Liver (tissue), 9 donors: ENCODE data around the gene STRIP2. TPM values are rescaled to one million over a fixed set of nuclear protein-coding genes. Genes with fewer than 3 reads are reported as not detected.

Experiments
- DNase-seq: peaks from one replicate; pipeline ENCODE4 v3.0.0-alpha.2; 2017; ENCODE audit warnings: low spot score
- H3K27ac ChIP-seq, 2 donors: one replicate each; pipeline ENCODE4 v1.7.0; 2013; ENCODE audit warnings: inconsistent platforms in 2 of 2, low read length in 2 of 2, control low read depth in 1 of 2, low read depth in 1 of 2, mild to moderate bottlenecking in 1 of 2
- H3K27me3 ChIP-seq, 4 donors: one replicate each; pipeline versions ENCODE4 v1.6.1 to v1.7.0; 2013; ENCODE audit warnings: low read length in 3 of 4, inconsistent platforms in 1 of 4, mild to moderate bottlenecking in 1 of 4, moderate library complexity in 1 of 4; ENCODE audit not compliant: control insufficient read depth in 4 of 4, insufficient read depth in 4 of 4
- H3K36me3 ChIP-seq, 4 donors: one replicate each; pipeline versions ENCODE4 v1.6.1 to v1.7.0; 2013; ENCODE audit warnings: low read length in 3 of 4, mild to moderate bottlenecking in 3 of 4, low read depth in 1 of 4, moderate library complexity in 1 of 4; ENCODE audit not compliant: control insufficient read depth in 4 of 4, insufficient read depth in 3 of 4
- H3K4me1 ChIP-seq, 4 donors: one replicate each; pipeline versions ENCODE4 v1.6.1 to v1.7.0; 2013; ENCODE audit warnings: low read length in 3 of 4, mild to moderate bottlenecking in 3 of 4, moderate library complexity in 1 of 4; ENCODE audit not compliant: control insufficient read depth in 4 of 4, insufficient read depth in 4 of 4
- H3K4me3 ChIP-seq, 3 donors: one replicate each; pipeline versions ENCODE4 v1.6.1 to v1.7.0; 2013; ENCODE audit warnings: low read length in 3 of 3, control low read depth in 1 of 3, low read depth in 1 of 3, mild to moderate bottlenecking in 1 of 3
- H3K9ac ChIP-seq, 2 donors: one replicate each; pipeline ENCODE4 v1.7.0; 2013; ENCODE audit warnings: low read length in 2 of 2, mild to moderate bottlenecking in 2 of 2, moderate library complexity in 2 of 2, control low read depth in 1 of 2, low read depth in 1 of 2
- H3K9me3 ChIP-seq, 4 donors: one replicate each; pipeline versions ENCODE4 v1.6.1 to v1.7.0; 2013; ENCODE audit warnings: low read length in 3 of 4; ENCODE audit not compliant: control insufficient read depth in 4 of 4
- ATF3 ChIP-seq: IDR thresholded peaks from 2 replicates; pipeline ENCODE4 v1.6.1; 2016; ENCODE audit warnings: antibody characterized with exemption
- EGR1 ChIP-seq, 2 donors: IDR thresholded peaks; 2 replicates each; pipeline ENCODE4 v1.6.1; 2016 to 2018; ENCODE audit warnings: antibody characterized with exemption in 2 of 2, low read depth in 2 of 2
- FOXA1 ChIP-seq: IDR thresholded peaks from 2 replicates; pipeline ENCODE4 v1.6.1; 2016; ENCODE audit warnings: antibody characterized with exemption
- FOXA2 ChIP-seq: IDR thresholded peaks from 2 replicates; pipeline ENCODE4 v1.6.1; 2016; ENCODE audit warnings: antibody characterized with exemption
- GABPA ChIP-seq, 2 donors: IDR thresholded peaks in 1 of 2; conservative IDR thresholded peaks in 1 of 2; 2 replicates each; pipeline ENCODE4 v1.6.1; 2016; ENCODE audit warnings: antibody characterized with exemption in 2 of 2, mild to moderate bottlenecking in 1 of 2, moderate library complexity in 1 of 2
- HNF4A ChIP-seq, 2 donors: conservative IDR thresholded peaks; 2 replicates each; pipeline ENCODE4 v1.6.1; 2016; ENCODE audit warnings: antibody characterized with exemption in 2 of 2, mild to moderate bottlenecking in 2 of 2
- HNF4G ChIP-seq: IDR thresholded peaks from 2 replicates; pipeline ENCODE4 v1.6.1; 2016; ENCODE audit warnings: antibody characterized with exemption
- JUND ChIP-seq, 2 donors: IDR thresholded peaks; 2 replicates each; pipeline ENCODE4 v1.6.1; 2016; ENCODE audit warnings: antibody characterized with exemption in 2 of 2
- MAX ChIP-seq: IDR thresholded peaks from 2 replicates; pipeline ENCODE4 v1.6.1; 2016; ENCODE audit warnings: antibody characterized with exemption
- NR2F2 ChIP-seq: IDR thresholded peaks from 2 replicates; pipeline ENCODE4 v1.6.1; 2016; ENCODE audit warnings: antibody characterized with exemption
- RAD21 ChIP-seq, 2 donors: IDR thresholded peaks; 2 replicates each; pipeline ENCODE4 v1.6.1; 2016; ENCODE audit warnings: antibody characterized with exemption in 2 of 2, mild to moderate bottlenecking in 2 of 2
- REST ChIP-seq: IDR thresholded peaks from 2 replicates; pipeline ENCODE4 v1.6.1; 2016; ENCODE audit warnings: antibody characterized with exemption, mild to moderate bottlenecking
- RXRA ChIP-seq, 2 donors: IDR thresholded peaks; 2 replicates each; pipeline ENCODE4 v1.6.1; 2017 to 2018; ENCODE audit warnings: antibody characterized with exemption in 2 of 2, mild to moderate bottlenecking in 1 of 2
- SP1 ChIP-seq: IDR thresholded peaks from 2 replicates; pipeline ENCODE4 v1.6.1; 2018; ENCODE audit warnings: antibody characterized with exemption, mild to moderate bottlenecking
- TAF1 ChIP-seq: conservative IDR thresholded peaks from 2 replicates; pipeline ENCODE4 v1.6.1; 2016; ENCODE audit warnings: antibody characterized with exemption, mild to moderate bottlenecking
- YY1 ChIP-seq: IDR thresholded peaks from 2 replicates; pipeline ENCODE4 v1.6.1; 2016; ENCODE audit warnings: antibody characterized with exemption, mild to moderate bottlenecking
- ZBTB33 ChIP-seq: IDR thresholded peaks from 2 replicates; pipeline ENCODE4 v1.6.1; 2016; ENCODE audit warnings: antibody characterized with exemption
- WGBS: extraction: QIAGEN DNeasy Blood & Tissue Kit; methylation state at CpG from one replicate; pipeline ENCODE4 v1.1.7; 2013; 5-methylcytosine and 5-hydroxymethylcytosine counted together
- polyA plus RNA-seq, 2 donors: library from polyadenylated mRNA; stranded (reverse) in 1 of 2; unstranded in 1 of 2; fragments of 200-250 nt in 1 of 2; fragments of >200 nt in 1 of 2; fragmentation: Nextera tagmentation in 1 of 2; extraction: Ambion mirVana in 1 of 2; gene quantifications; one replicate each; pipeline versions ENCODE4 v1.2.1 to v1.2.3, GENCODE V29; 2013 to 2015
- total RNA-seq, 2 donors: library from RNA; depleted of rRNA; stranded (reverse); fragments of >200 nt; gene quantifications; one replicate each; pipeline ENCODE4 v1.2.3, GENCODE V29; 2014
- donor health status: healthy.
- donor health status: healthy.
- donor health status: healthy.
- donor health status: healthy.
- donor health status: healthy.

The STRIP2 gene
- total and polyA plus RNA-seq, 4 donors, result 0.18 to 4.8 (median 0.35) TPM

GRCh38 chr7:129438839-129439651, 4.8 kb downstream of the STRIP2 start:
- Histone ChIP-seq H3K27me3 (no peaks in the 10 kb centered on the region), H3K4me3 (no peak overlapping the region), H3K36me3 (no peaks in the 10 kb centered on the region), H3K27ac (no peak overlapping the region), H3K4me1 (peaks cover 3 to 7% (median 6%) of the 10 kb centered on the region in 4 donors), H3K9me3 (no peaks in the 10 kb centered on the region), H3K9ac (no peak overlapping the region)
- TF ChIP-seq ZBTB33 (no peak), REST (no peak), NR2F2 (no peak), FOXA2 (no peak), HNF4A (conservative IDR thresholded peaks at IDR 0.05) (no peak), EGR1 (IDR thresholded peaks at IDR 0.05; ENCODE audit: low read depth in 2 of 2) (no peak), SP1 (no peak), TAF1 (no peak), JUND (IDR thresholded peaks at IDR 0.05) (no peak), GABPA (IDR thresholded peaks at IDR 0.05 in 1 of 2, conservative IDR thresholded peaks at IDR 0.05 in 1 of 2) (no peak), YY1 (no peak), HNF4G (no peak), ATF3 (no peak), RXRA (IDR thresholded peaks at IDR 0.05) (no peak), FOXA1 (no peak), MAX (no peak), RAD21 (IDR thresholded peaks at IDR 0.05) (no peak)
- DNase-seq, result no peak
- 89% methylated on average over 5 of the region's 5 CpGs for WGBS

- H3K27ac ChIP-seq, result no peak overlapping the region
- WGBS, result 92% methylated on average over 3 of the region's 3 CpGs
- no peaks in the 10 kb centered on the region for H3K9me3 ChIP-seq
- no peaks in the 10 kb centered on the region for H3K27me3 ChIP-seq
- peaks cover 0 to under 1% (median under 1%) of the 10 kb centered on the region in 4 donors for H3K4me1 ChIP-seq
- H3K9ac ChIP-seq, result no peak overlapping the region
- TF ChIP-seq YY1 (no peak), HNF4A (conservative IDR thresholded peaks at IDR 0.05) (no peak), FOXA1 (no peak), RAD21 (IDR thresholded peaks at IDR 0.05) (no peak), FOXA2 (no peak), MAX (no peak), JUND (IDR thresholded peaks at IDR 0.05) (no peak), TAF1 (no peak)
- H3K4me3 ChIP-seq, result no peak overlapping the region
- H3K36me3 ChIP-seq, result no peaks in the 10 kb centered on the region
- DNase-seq, result no peak
Measured at GRCh38 chr7:129439963-129440625, 5.9 kb downstream of the STRIP2 start.
